ENCODE results near the gene FAS.

DNA sequence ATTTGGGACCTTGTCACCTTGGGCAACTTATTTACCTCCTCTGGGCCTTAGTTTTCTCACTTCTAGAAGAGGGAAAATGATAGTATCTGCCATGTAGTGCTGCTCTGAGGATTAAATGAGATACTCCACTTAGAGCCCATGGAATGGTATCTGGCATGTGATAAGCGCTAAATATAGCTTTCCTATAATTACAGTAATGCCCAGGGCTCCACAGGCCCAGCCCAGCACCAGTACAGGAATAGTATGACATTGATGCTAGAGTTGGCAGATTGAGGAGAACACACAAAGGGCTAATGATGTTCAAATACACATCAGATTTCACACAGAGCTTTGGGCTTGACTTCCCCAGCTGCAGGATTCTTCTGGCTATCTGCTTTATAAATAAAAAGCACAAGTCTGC, 34.9 kb downstream of the FAS start:
- TF ChIP-seq, protein P1, sequence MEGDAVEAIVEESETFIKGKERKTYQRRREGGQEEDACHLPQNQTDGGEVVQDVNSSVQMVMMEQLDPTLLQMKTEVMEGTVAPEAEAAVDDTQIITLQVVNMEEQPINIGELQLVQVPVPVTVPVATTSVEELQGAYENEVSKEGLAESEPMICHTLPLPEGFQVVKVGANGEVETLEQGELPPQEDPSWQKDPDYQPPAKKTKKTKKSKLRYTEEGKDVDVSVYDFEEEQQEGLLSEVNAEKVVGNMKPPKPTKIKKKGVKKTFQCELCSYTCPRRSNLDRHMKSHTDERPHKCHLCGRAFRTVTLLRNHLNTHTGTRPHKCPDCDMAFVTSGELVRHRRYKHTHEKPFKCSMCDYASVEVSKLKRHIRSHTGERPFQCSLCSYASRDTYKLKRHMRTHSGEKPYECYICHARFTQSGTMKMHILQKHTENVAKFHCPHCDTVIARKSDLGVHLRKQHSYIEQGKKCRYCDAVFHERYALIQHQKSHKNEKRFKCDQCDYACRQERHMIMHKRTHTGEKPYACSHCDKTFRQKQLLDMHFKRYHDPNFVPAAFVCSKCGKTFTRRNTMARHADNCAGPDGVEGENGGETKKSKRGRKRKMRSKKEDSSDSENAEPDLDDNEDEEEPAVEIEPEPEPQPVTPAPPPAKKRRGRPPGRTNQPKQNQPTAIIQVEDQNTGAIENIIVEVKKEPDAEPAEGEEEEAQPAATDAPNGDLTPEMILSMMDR (IDR thresholded peaks at IDR 0.05) = no peak
- no peak for TF ChIP-seq POLR2A (IDR thresholded peaks at IDR 0.05)
